ENCODE measurements around the gene KCNAB2.

Gene KCNAB2

DNA sequence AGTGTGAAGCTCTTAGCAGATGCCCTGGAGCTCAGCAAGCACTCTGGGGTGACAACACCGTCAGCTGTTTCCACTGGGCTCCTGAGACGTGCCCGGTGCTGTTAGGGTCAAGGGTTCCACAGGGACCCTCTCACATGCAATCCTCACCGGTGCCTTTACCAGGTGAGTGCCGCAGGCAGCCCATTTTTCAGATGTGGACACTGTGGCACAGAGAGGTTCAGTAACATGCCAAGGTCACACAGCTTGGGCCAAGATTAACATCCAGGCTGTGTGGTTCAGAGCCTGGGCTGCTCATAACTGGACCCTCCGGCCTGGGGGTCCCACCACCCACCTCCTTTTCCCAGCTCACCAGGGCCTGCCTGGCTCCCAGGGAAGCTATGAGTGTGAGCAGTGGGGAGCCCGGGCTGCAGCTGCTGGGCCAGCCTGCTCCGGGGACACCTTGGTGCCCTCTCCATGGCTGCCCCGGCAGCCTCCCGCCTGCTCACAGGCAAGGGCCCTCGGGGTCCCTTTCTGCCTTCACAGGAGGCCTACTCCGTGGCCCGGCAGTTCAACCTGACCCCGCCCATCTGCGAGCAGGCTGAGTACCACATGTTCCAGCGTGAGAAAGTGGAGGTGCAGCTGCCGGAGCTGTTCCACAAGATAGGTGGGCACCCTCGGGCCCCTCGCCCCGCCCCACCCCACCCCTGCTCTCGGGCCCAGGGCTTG is 49.3 kb downstream of the KCNAB2 start:
- H4K20me1 ChIP-seq (ENCODE audit: insufficient read depth) = no peaks in the 10 kb centered on the region
- no peak overlapping the region for H3K4me2 ChIP-seq
- TF ChIP-seq, protein P1, sequence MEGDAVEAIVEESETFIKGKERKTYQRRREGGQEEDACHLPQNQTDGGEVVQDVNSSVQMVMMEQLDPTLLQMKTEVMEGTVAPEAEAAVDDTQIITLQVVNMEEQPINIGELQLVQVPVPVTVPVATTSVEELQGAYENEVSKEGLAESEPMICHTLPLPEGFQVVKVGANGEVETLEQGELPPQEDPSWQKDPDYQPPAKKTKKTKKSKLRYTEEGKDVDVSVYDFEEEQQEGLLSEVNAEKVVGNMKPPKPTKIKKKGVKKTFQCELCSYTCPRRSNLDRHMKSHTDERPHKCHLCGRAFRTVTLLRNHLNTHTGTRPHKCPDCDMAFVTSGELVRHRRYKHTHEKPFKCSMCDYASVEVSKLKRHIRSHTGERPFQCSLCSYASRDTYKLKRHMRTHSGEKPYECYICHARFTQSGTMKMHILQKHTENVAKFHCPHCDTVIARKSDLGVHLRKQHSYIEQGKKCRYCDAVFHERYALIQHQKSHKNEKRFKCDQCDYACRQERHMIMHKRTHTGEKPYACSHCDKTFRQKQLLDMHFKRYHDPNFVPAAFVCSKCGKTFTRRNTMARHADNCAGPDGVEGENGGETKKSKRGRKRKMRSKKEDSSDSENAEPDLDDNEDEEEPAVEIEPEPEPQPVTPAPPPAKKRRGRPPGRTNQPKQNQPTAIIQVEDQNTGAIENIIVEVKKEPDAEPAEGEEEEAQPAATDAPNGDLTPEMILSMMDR (conservative IDR thresholded peaks at IDR 0.05; ENCODE audit: low read depth, low read length) = no peak
- H3K36me3 ChIP-seq (ENCODE audit: insufficient read depth) = no peaks in the 10 kb centered on the region
- no peak overlapping the region for H3K4me3 ChIP-seq (IDR thresholded peaks at IDR 0.05; ENCODE audit: insufficient read depth, low read depth, low read length)
- H3K9ac ChIP-seq = no peak overlapping the region
- H3K4me1 ChIP-seq (ENCODE audit: low read depth, poor library complexity, severe bottlenecking) = no peaks in the 10 kb centered on the region
- H2AFZ ChIP-seq (ENCODE audit: low read depth) = no peak overlapping the region
- no peaks in the 10 kb centered on the region; the same call in 1 of the 2 replicates for H3K27me3 ChIP-seq (ENCODE audit: insufficient read depth, low read depth)
- no peak overlapping the region for H3K27ac ChIP-seq
- H3K79me2 ChIP-seq (ENCODE audit: insufficient read depth, low read depth) = no peaks in the 10 kb centered on the region

DNA sequence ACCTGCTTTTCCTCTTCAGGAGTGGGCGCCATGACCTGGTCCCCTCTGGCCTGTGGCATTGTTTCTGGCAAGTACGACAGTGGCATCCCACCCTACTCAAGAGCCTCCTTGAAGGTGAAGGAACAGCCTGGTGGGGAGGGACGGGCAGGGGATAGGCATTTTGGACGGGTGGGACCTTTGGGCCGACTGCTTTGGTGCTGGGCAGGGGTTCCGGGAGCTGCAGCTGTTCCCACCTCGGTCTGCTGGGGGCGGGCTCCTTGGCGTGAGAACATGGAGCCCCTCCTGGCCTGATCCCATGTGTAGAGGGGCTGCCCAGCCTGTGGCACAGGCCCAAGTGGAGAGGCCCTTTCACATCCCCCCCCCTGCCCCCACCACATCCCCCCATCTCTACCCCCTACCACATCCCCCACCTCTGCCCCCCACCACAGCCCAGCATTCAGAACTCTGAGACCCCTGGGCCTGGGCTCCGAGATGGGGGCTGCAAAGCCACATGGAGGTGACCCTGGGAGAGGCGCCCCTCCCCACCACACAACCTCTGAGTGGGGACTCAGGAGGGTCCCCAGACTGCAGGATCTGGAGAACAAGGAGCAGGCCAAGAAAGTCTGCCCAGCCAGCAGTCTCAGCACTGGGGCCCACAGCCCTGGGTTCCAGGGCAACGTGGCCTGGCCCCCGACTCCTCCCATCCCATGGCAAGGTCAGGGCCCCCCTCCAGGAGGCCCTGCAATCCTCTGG is 50.0 kb downstream of the KCNAB2 start:
- Histone ChIP-seq H3K27me3 (ENCODE audit: insufficient read depth, low read depth) (peaks cover 2% of the 10 kb centered on the region; the same call in 1 of the 2 replicates), H4K20me1 (ENCODE audit: insufficient read depth) (no peaks in the 10 kb centered on the region), H3K36me3 (ENCODE audit: insufficient read depth) (no peaks in the 10 kb centered on the region), H3K4me1 (ENCODE audit: low read depth, poor library complexity, severe bottlenecking) (no peaks in the 10 kb centered on the region), H3K27ac (no peak overlapping the region), H3K9ac (no peak overlapping the region), H3K4me3 (IDR thresholded peaks at IDR 0.05; ENCODE audit: insufficient read depth, low read depth, low read length) (no peak overlapping the region), H3K79me2 (ENCODE audit: insufficient read depth, low read depth) (no peaks in the 10 kb centered on the region), H2AFZ (ENCODE audit: low read depth) (no peak overlapping the region), H3K4me2 (no peak overlapping the region)
- TF ChIP-seq, protein P1 (conservative IDR thresholded peaks at IDR 0.05; ENCODE audit: low read depth, low read length) = no peak

DNA sequence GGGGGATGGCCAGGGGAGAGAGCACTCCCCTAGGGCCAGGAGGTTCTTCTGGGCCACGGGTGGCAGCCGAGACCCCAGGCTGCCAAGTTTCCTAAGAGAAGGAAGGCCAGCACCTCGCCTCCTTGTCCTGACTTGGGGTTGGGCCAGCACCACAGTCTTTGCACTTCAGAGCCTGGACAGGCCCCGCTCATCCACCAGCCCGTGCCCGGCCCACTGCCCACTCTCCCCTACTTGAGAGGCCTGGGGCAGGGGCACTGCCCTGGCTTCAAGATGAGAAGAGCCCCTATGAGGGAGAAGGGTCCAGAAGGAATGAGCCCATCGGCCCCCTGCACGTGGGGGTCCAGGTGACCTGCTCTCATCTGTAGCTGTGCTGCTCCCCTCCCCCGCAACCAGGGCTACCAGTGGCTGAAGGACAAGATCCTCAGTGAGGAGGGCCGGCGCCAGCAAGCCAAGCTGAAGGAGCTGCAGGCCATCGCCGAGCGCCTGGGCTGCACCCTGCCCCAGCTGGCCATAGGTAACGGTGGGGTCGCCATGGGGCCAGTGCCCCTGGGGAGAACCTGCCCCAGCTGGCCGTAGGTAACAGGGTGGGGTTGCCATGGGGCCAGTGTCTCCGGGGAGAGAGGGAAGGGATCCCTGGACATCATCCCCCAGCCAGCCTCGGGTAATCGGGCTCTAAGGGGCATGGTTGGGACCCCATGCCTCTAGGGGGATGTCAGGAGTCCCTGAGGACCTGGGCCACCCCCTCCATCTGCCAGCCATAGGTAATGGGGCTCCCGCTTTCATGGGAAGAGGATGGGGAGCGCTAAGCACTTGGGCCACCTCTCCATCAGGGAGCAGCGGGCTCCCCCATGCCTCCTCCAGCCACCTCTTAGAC is 50.8 kb downstream of the KCNAB2 start:
- TF ChIP-seq, protein P1 (conservative IDR thresholded peaks at IDR 0.05; ENCODE audit: low read depth, low read length) = no peak

DNA sequence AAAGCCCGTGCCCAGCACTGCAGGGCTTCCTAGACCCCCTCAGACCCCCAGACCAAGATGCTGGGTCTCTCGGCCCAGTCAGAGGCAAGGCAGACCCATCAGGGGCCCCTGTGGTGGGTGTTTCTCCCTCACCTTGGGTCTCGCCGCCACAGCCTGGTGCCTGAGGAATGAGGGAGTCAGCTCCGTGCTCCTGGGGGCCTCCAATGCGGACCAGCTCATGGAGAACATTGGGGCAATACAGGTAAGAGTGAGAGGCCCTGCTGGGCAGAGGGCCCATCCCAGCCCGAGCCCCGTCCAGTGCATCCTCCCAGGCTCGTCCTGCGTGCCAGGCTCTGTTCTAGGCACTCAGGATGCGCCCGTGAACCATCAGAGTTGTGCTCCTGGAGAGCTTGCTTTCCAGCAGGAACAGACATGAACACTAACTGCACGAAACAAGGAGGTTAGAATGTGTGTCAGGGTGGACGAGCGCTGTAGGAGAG is 51.5 kb downstream of the KCNAB2 start:
- no peak overlapping the region for H2AFZ ChIP-seq (ENCODE audit: low read depth)
- peaks cover 5% of the 10 kb centered on the region for H3K4me1 ChIP-seq (ENCODE audit: low read depth, poor library complexity, severe bottlenecking)
- H3K79me2 ChIP-seq (ENCODE audit: insufficient read depth, low read depth) = no peaks in the 10 kb centered on the region
- H3K4me2 ChIP-seq = no peak overlapping the region
- H3K9ac ChIP-seq = no peak overlapping the region
- TF ChIP-seq, protein P1 (conservative IDR thresholded peaks at IDR 0.05; ENCODE audit: low read depth, low read length) = no peak
- no peak overlapping the region for H3K4me3 ChIP-seq (IDR thresholded peaks at IDR 0.05; ENCODE audit: insufficient read depth, low read depth, low read length)
- H3K27ac ChIP-seq = no peak overlapping the region
- H3K36me3 ChIP-seq (ENCODE audit: insufficient read depth) = no peaks in the 10 kb centered on the region
- H4K20me1 ChIP-seq (ENCODE audit: insufficient read depth) = no peaks in the 10 kb centered on the region
- H3K27me3 ChIP-seq (ENCODE audit: insufficient read depth, low read depth) = peaks cover 15% of the 10 kb centered on the region; the same call in 1 of the 2 replicates

More for the DNA sequence above, 50.8 kb downstream of the KCNAB2 start:
- Histone ChIP-seq H3K4me3 (IDR thresholded peaks at IDR 0.05; ENCODE audit: insufficient read depth, low read depth, low read length) (no peak overlapping the region), H3K4me1 (ENCODE audit: low read depth, poor library complexity, severe bottlenecking) (no peaks in the 10 kb centered on the region), H2AFZ (ENCODE audit: low read depth) (no peak overlapping the region), H3K4me2 (no peak overlapping the region), H3K79me2 (ENCODE audit: insufficient read depth, low read depth) (no peaks in the 10 kb centered on the region), H3K27ac (no peak overlapping the region), H3K36me3 (ENCODE audit: insufficient read depth) (no peaks in the 10 kb centered on the region), H3K9ac (no peak overlapping the region), H4K20me1 (ENCODE audit: insufficient read depth) (no peaks in the 10 kb centered on the region), H3K27me3 (ENCODE audit: insufficient read depth, low read depth) (peaks cover 9% of the 10 kb centered on the region; the same call in 1 of the 2 replicates)

All from KMS-11 (cell line).